DOHH2 (cell line): Measurements from ENCODE around the gene PKD1L1.

Source experiments
- H3F3A ChIP-seq: fragments of 200-600 bp; sonication (generic), shearing (Covaris generic); 2 replicates; pipeline ENCODE4 v1.6.0; 2016; ENCODE audit warnings: antibody characterized with exemption, mild to moderate bottlenecking; ENCODE audit not compliant: control insufficient read depth, insufficient read depth
- H3K27ac ChIP-seq: fragments of 200-600 bp; sonication (generic); 2 replicates; pipeline ENCODE4 v1.5.1; 2014; ENCODE audit warnings: low read depth, mild to moderate bottlenecking, low read length, moderate library complexity
- H3K27me3 ChIP-seq: fragments of 200-600 bp; sonication (generic); 2 replicates; pipeline ENCODE4 v1.6.1; 2014; ENCODE audit warnings: mild to moderate bottlenecking, low read length, mixed read lengths; ENCODE audit not compliant: control insufficient read depth
- H3K36me3 ChIP-seq: fragments of 200-600 bp; sonication (generic); 2 replicates; pipeline ENCODE4 v1.6.1; 2014; ENCODE audit warnings: mild to moderate bottlenecking, low read length, moderate library complexity, mixed read lengths; ENCODE audit not compliant: control insufficient read depth
- H3K4me1 ChIP-seq: fragments of 200-600 bp; sonication (generic); 2 replicates; pipeline ENCODE4 v1.6.1; 2014; ENCODE audit warnings: mild to moderate bottlenecking, low read length, mixed read lengths; ENCODE audit not compliant: control insufficient read depth
- H3K4me2 ChIP-seq: fragments of 200-600 bp; sonication (generic); 2 replicates; pipeline ENCODE4 v1.6.0; 2014; ENCODE audit warnings: mild to moderate bottlenecking, low read length, moderate library complexity
- H3K4me3 ChIP-seq: fragments of 200-600 bp; sonication (generic); 2 replicates; pipeline ENCODE4 v1.5.1; 2014; ENCODE audit warnings: mild to moderate bottlenecking, low read length, mixed read lengths
- H3K79me2 ChIP-seq: fragments of 200-600 bp; sonication (generic); 2 replicates; pipeline ENCODE4 v1.6.1; 2014; ENCODE audit warnings: mild to moderate bottlenecking, low read length, mixed read lengths; ENCODE audit not compliant: control insufficient read depth
- H3K9me2 ChIP-seq: fragments of 200-600 bp; sonication (generic); replicated peaks from 2 replicates; pipeline ENCODE4 v1.6.1; 2014; ENCODE audit warnings: mild to moderate bottlenecking, low read length, mixed read lengths; ENCODE audit not compliant: control insufficient read depth
- H3K9me3 ChIP-seq: fragments of 200-600 bp; sonication (generic); 2 replicates; pipeline ENCODE4 v1.6.1; 2014; ENCODE audit warnings: antibody characterized with exemption, low read length, mixed read lengths; ENCODE audit not compliant: control insufficient read depth, insufficient read depth
- H4K20me1 ChIP-seq: fragments of 200-600 bp; sonication (generic); 2 replicates; pipeline ENCODE4 v1.6.0; 2014; ENCODE audit warnings: low read depth, mild to moderate bottlenecking, antibody characterized with exemption, low read length, moderate library complexity; ENCODE audit not compliant: control insufficient read depth, insufficient read depth
- EZH2phosphoT487 ChIP-seq: fragments of 200-600 bp; sonication (generic); IDR thresholded peaks from 2 replicates; pipeline ENCODE4 v1.6.1; 2017; ENCODE audit warnings: borderline replicate concordance, mild to moderate bottlenecking, antibody characterized with exemption, low read length, moderate library complexity, mixed read lengths
- TF ChIP-seq, protein P1 (sequence below): fragments of 200-600 bp; sonication (generic); IDR thresholded peaks from one replicate; pipeline ENCODE4 v1.5.1; 2014; ENCODE audit warnings: antibody characterized with exemption, mild to moderate bottlenecking, low read depth, low read length; ENCODE audit not compliant: poor library complexity, severe bottlenecking

Gene PKD1L1

GRCh38 chr7:47954231-47954911, 6.1 kb upstream of the PKD1L1 start:
- Histone ChIP-seq H3K36me3 (peaks cover 33% of the 10 kb centered on the region), H3K4me3 (no peak overlapping the region), H3K9me2 (no peaks in the 10 kb centered on the region)

DNA sequence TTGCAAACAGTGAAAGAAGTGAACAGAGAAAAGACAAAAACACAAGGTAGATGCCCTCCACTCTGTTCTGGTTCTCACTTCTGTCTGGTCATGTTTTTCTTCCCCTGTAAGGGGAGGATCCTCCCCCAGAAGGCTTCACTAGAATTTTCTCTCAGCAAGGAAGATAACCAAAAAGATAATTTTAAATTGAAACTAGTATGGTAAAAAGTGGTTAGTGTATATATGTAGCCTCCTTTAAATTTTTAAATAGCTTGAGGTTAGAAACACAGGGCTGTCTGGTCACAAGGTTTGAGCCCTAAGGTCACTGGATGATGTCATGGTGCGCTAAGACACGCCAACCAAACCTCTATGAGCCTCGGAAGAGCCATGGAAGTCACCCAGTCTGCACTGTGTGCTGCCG, 5.6 kb upstream of the PKD1L1 start:
- no peak overlapping the region for H3K4me3 ChIP-seq
- H4K20me1 ChIP-seq, result no peaks in the 10 kb centered on the region
- no peaks in the 10 kb centered on the region for H3K27me3 ChIP-seq
- no peak overlapping the region for H3K27ac ChIP-seq
- H3K36me3 ChIP-seq, result peaks cover 33% of the 10 kb centered on the region
- no peak overlapping the region for H3K4me2 ChIP-seq
- H3K9me3 ChIP-seq, result no peaks in the 10 kb centered on the region
- no peaks in the 10 kb centered on the region for H3K4me1 ChIP-seq
- TF ChIP-seq EZH2phosphoT487, result no peak
- TF ChIP-seq, protein P1, sequence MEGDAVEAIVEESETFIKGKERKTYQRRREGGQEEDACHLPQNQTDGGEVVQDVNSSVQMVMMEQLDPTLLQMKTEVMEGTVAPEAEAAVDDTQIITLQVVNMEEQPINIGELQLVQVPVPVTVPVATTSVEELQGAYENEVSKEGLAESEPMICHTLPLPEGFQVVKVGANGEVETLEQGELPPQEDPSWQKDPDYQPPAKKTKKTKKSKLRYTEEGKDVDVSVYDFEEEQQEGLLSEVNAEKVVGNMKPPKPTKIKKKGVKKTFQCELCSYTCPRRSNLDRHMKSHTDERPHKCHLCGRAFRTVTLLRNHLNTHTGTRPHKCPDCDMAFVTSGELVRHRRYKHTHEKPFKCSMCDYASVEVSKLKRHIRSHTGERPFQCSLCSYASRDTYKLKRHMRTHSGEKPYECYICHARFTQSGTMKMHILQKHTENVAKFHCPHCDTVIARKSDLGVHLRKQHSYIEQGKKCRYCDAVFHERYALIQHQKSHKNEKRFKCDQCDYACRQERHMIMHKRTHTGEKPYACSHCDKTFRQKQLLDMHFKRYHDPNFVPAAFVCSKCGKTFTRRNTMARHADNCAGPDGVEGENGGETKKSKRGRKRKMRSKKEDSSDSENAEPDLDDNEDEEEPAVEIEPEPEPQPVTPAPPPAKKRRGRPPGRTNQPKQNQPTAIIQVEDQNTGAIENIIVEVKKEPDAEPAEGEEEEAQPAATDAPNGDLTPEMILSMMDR, result no peak
- peaks cover 5% of the 10 kb centered on the region; the same call in 1 of the 2 replicates for H3F3A ChIP-seq
- H3K9me2 ChIP-seq, result no peaks in the 10 kb centered on the region
- H3K79me2 ChIP-seq, result no peaks in the 10 kb centered on the region

More at GRCh38 chr7:47954231-47954911, 6.1 kb upstream of the PKD1L1 start:
- Histone ChIP-seq H3K27ac (no peak overlapping the region), H4K20me1 (no peaks in the 10 kb centered on the region), H3K4me1 (no peaks in the 10 kb centered on the region), H3K27me3 (no peaks in the 10 kb centered on the region), H3K79me2 (no peaks in the 10 kb centered on the region), H3F3A (peaks cover 5% of the 10 kb centered on the region; the same call in 1 of the 2 replicates), H3K4me2 (no peak overlapping the region), H3K9me3 (no peaks in the 10 kb centered on the region)
- TF ChIP-seq, protein P1, result no peak
- TF ChIP-seq EZH2phosphoT487, result no peak

DNA sequence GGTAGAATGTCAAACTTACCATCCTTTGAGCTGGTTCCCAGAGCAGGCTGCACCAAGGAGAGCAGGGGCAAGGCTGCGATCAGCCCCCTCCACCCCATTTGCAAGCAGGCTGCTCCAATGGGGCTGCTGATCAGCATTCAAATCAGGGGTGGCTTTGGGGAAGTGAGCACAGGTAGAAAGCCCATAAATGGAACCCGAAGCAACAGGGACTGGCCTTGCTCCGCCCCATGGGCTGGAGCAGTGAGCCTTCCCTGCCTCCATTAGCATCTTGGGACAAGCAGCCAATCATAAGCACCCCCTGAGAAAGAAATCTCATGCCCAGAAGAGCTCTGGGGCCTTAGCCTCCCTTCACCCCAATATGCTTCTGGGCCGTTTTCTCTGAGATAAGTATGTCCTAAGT, 4.0 kb upstream of the PKD1L1 start:
- H3K36me3 ChIP-seq, result peaks cover 28% of the 10 kb centered on the region
- H3K79me2 ChIP-seq, result no peaks in the 10 kb centered on the region
- peaks cover 5% of the 10 kb centered on the region; the same call in 1 of the 2 replicates for H3F3A ChIP-seq
- no peaks in the 10 kb centered on the region for H3K9me3 ChIP-seq
- H3K4me1 ChIP-seq, result no peaks in the 10 kb centered on the region
- TF ChIP-seq, protein P1, result no peak
- no peaks in the 10 kb centered on the region for H3K9me2 ChIP-seq
- no peaks in the 10 kb centered on the region for H4K20me1 ChIP-seq
- no peak overlapping the region for H3K4me2 ChIP-seq
- no peak overlapping the region for H3K4me3 ChIP-seq
- H3K27ac ChIP-seq, result no peak overlapping the region
- H3K27me3 ChIP-seq, result no peaks in the 10 kb centered on the region
